Osteocyte (in vitro differentiated cells): ENCODE data around the gene CCL13. TPM values are rescaled to one million over a fixed set of nuclear protein-coding genes. Genes with fewer than 3 reads are reported as not detected.

Source experiments
- DNase-seq: peaks from one replicate; pipeline ENCODE4 v3.0.0; 2021; ENCODE audit warnings: mixed read lengths; ENCODE audit not compliant: unreplicated experiment; ENCODE audit errors: extremely low spot score
- H3K27ac Mint-ChIP-seq: one replicate; pipeline ENCODE4 v1.8.0; 2021; ENCODE audit warnings: mild to moderate bottlenecking, mixed read lengths; ENCODE audit not compliant: unreplicated experiment
- H3K27me3 Mint-ChIP-seq: one replicate; pipeline ENCODE4 v1.8.0; 2021; ENCODE audit warnings: mixed read lengths; ENCODE audit not compliant: unreplicated experiment
- H3K36me3 Mint-ChIP-seq: one replicate; pipeline ENCODE4 v1.8.0; 2021; ENCODE audit warnings: mixed read lengths; ENCODE audit not compliant: unreplicated experiment
- H3K4me1 Mint-ChIP-seq: one replicate; pipeline ENCODE4 v1.8.0; 2021; ENCODE audit warnings: mixed read lengths; ENCODE audit not compliant: unreplicated experiment
- H3K4me3 Mint-ChIP-seq: one replicate; pipeline ENCODE4 v1.8.0; 2021; ENCODE audit warnings: mild to moderate bottlenecking, moderate library complexity, mixed read lengths; ENCODE audit not compliant: unreplicated experiment
- H3K9me3 Mint-ChIP-seq: one replicate; pipeline ENCODE4 v1.8.0; 2021; ENCODE audit warnings: mixed read lengths; ENCODE audit not compliant: unreplicated experiment
- total RNA-seq: library from RNA; stranded (reverse); gene quantifications from 2 replicates; pipeline ENCODE4 v1.2.1, GENCODE V29; 2021
- TF ChIP-seq, protein P1 (sequence below): fragments of 200-600 bp; sonication (generic); IDR thresholded peaks from 2 replicates; pipeline ENCODE4 v1.5.0; 2021; ENCODE audit warnings: antibody characterized with exemption, mild to moderate bottlenecking, moderate library complexity

The CCL13 gene
- total RNA-seq, 1 donor from 2014 or later: not detected

DNA sequence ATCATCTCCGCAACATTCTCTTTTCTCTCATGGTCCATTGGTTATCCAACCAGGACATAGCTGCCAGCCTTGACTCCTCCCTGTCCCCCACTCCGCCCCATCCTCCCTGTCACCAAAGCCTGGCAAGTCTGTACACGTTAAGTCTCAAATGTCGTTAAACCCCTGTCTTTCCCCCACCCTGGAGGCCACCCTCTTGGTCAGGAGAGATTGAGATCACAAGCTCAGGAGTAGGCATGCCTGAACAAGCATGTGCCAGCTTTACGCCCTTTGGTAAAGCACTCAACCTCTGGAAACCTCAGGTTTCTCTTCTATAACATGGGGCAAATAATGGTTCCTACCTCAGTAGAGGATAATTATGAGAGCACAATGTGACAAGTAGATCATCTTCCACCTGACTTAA, 44.9 kb downstream of the CCL13 start:
- no peaks in the 10 kb centered on the region for H3K36me3 Mint-ChIP-seq
- peaks cover 7% of the 10 kb centered on the region for H3K27me3 Mint-ChIP-seq
- TF ChIP-seq, protein P1, sequence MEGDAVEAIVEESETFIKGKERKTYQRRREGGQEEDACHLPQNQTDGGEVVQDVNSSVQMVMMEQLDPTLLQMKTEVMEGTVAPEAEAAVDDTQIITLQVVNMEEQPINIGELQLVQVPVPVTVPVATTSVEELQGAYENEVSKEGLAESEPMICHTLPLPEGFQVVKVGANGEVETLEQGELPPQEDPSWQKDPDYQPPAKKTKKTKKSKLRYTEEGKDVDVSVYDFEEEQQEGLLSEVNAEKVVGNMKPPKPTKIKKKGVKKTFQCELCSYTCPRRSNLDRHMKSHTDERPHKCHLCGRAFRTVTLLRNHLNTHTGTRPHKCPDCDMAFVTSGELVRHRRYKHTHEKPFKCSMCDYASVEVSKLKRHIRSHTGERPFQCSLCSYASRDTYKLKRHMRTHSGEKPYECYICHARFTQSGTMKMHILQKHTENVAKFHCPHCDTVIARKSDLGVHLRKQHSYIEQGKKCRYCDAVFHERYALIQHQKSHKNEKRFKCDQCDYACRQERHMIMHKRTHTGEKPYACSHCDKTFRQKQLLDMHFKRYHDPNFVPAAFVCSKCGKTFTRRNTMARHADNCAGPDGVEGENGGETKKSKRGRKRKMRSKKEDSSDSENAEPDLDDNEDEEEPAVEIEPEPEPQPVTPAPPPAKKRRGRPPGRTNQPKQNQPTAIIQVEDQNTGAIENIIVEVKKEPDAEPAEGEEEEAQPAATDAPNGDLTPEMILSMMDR: no peak
- H3K4me3 Mint-ChIP-seq: no peak overlapping the region
- no peak overlapping the region for H3K27ac Mint-ChIP-seq
- H3K4me1 Mint-ChIP-seq: no peaks in the 10 kb centered on the region
- DNase-seq: no peak
- no peaks in the 10 kb centered on the region for H3K9me3 Mint-ChIP-seq

DNA sequence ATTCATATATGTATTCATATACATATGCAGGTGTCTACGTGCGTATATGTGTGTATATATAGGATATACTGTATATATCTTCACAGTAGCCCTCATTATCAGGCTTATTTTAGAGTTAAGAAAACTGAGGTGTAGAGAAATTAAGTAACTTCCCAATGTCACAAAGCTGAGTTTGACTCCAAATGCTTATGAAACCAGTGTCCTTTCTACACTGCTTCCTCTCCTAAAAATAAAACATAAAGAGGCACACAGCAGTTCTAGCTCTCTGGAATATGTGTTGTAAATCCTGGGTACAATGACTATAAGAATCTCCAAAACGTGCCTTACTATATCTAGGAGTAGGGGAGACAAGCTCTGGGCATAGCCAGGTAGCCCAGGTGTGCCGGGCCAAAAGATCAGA, 46.7 kb downstream of the CCL13 start:
- peaks cover 5% of the 10 kb centered on the region for H3K27me3 Mint-ChIP-seq
- no peak for DNase-seq
- TF ChIP-seq, protein P1: no peak

DNA sequence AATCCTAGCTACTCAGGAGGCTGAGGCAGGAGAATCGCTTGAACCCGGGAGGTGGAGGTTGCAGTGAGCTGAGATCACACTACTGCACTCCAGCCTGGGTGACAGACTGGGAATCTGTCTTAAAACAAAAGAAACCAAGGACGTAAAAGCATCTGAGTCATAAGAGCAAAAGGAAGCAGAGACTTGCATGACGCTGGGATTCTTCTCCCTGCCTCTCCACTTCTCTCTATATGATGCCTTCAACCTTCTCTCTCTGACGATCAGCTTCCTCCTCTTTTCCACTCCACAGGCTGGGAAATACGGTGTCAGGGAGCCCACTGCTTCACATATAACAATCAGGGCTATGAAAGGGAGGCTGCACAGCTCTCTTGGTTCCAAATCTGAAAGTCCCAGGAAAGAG, 49.9 kb downstream of the CCL13 start:
- H3K27me3 Mint-ChIP-seq: peaks cover 6% of the 10 kb centered on the region
- no peak for DNase-seq
- TF ChIP-seq, protein P1: no peak
- H3K36me3 Mint-ChIP-seq: no peaks in the 10 kb centered on the region
- no peak overlapping the region for H3K4me3 Mint-ChIP-seq
- no peaks in the 10 kb centered on the region for H3K4me1 Mint-ChIP-seq
- H3K27ac Mint-ChIP-seq: no peak overlapping the region
- H3K9me3 Mint-ChIP-seq: no peaks in the 10 kb centered on the region

More for the DNA sequence above, 46.7 kb downstream of the CCL13 start:
- Mint-ChIP-seq H3K4me1 (no peaks in the 10 kb centered on the region), H3K4me3 (no peak overlapping the region), H3K36me3 (no peaks in the 10 kb centered on the region), H3K9me3 (no peaks in the 10 kb centered on the region), H3K27ac (no peak overlapping the region)

Other genes with a start within 250 kb of the CCL13 start
- 50.3 and 59.3 TPM in 2 replicates for gene CCL2, start 101.2 kb upstream of the CCL13 start, total RNA-seq
- not detected in 2 replicates for gene CCL7, start 86.3 kb upstream of the CCL13 start, total RNA-seq
- not detected in 2 replicates for gene CCL11, start 70.7 kb upstream of the CCL13 start, total RNA-seq
- gene CCL8, start 37.0 kb upstream of the CCL13 start, total RNA-seq: not detected in 2 replicates
- not detected in 2 replicates for gene CCL1, start 6.8 kb downstream of the CCL13 start, total RNA-seq
- not detected in 2 replicates for gene TMEM132E, start 223.1 kb downstream of the CCL13 start, total RNA-seq